ENCODE measurements around the gene KANSL1. TPM values are rescaled to one million over a fixed set of nuclear protein-coding genes. Genes with fewer than 3 reads are reported as not detected.
A peak's percentile ranks its signal among the peaks of the same experiment; 100 is the strongest.

KANSL1 gene
- polyA plus RNA-seq, 1 donor from 2014 or later = 65.0 TPM

DNA sequence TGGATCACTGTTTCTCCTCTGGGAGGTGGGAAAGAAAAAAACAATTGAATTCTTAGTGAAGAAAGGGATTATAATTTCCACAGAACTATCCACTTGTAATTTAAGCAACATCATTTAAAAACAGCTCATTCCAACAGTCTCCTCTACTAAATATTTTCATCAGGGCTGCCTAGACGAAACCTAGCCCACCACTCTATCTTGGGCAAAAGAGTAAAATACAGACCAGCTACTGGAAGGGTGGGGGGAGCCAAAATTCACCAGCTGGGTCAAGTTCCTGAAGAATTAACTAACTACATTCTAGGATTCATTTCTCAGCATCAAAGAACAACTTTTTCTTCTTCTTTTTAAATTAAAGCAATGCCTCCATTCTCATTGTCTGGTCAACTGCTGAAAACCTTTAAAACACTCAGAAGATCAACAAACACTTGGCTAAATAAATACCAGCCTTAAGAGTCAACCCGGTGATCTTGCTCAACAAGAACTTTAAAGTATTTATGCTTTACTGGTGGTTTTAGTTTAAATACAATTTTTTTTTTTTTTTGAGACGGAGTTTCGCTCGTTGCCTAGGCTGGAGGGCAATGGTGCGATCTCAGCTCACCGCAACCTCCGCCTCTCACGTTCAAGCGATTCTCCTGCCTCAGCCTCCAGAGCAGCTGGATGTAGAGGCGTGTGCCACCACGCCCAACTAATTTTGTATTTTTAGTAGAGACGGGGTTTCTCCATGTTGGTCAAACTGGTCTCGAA, 25.2 kb downstream of the KANSL1 start:
- Histone ChIP-seq H3K4me2 (ENCODE audit: low read length) (peak overlapping the region; percentile 1), H3K36me3 (ENCODE audit: insufficient read depth, low read length) (peaks cover 16% of the 10 kb centered on the region), H3K9ac (ENCODE audit: low read length) (no peak overlapping the region), H3K4me3 (ENCODE audit: low read length) (no peak overlapping the region), H3K79me2 (replicated peaks; ENCODE audit: insufficient read depth, low read length) (peaks cover 99% of the 10 kb centered on the region), H3K9me2 (ENCODE audit: insufficient read depth, low read length) (no peaks in the 10 kb centered on the region), H3K27me3 (ENCODE audit: insufficient read depth, low read depth, low read length) (no peaks in the 10 kb centered on the region), H3K9me3 (ENCODE audit: low read length) (no peaks in the 10 kb centered on the region), H3K27ac (ENCODE audit: low read length) (no peak overlapping the region), H4K20me1 (ENCODE audit: insufficient read depth) (peaks cover 86% of the 10 kb centered on the region), H3F3A (ENCODE audit: insufficient read depth, low read length, poor library complexity, severe bottlenecking) (no peaks in the 10 kb centered on the region), H2AFZ (ENCODE audit: low read depth, low read length) (no peak overlapping the region)
- TF ChIP-seq POLR2AphosphoS5 (IDR thresholded peaks at IDR 0.05) = no peak
- TF ChIP-seq, protein P1, sequence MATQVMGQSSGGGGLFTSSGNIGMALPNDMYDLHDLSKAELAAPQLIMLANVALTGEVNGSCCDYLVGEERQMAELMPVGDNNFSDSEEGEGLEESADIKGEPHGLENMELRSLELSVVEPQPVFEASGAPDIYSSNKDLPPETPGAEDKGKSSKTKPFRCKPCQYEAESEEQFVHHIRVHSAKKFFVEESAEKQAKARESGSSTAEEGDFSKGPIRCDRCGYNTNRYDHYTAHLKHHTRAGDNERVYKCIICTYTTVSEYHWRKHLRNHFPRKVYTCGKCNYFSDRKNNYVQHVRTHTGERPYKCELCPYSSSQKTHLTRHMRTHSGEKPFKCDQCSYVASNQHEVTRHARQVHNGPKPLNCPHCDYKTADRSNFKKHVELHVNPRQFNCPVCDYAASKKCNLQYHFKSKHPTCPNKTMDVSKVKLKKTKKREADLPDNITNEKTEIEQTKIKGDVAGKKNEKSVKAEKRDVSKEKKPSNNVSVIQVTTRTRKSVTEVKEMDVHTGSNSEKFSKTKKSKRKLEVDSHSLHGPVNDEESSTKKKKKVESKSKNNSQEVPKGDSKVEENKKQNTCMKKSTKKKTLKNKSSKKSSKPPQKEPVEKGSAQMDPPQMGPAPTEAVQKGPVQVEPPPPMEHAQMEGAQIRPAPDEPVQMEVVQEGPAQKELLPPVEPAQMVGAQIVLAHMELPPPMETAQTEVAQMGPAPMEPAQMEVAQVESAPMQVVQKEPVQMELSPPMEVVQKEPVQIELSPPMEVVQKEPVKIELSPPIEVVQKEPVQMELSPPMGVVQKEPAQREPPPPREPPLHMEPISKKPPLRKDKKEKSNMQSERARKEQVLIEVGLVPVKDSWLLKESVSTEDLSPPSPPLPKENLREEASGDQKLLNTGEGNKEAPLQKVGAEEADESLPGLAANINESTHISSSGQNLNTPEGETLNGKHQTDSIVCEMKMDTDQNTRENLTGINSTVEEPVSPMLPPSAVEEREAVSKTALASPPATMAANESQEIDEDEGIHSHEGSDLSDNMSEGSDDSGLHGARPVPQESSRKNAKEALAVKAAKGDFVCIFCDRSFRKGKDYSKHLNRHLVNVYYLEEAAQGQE (IDR thresholded peaks at IDR 0.05; ENCODE audit: borderline replicate concordance) = no peak
- no peak for TF ChIP-seq EP300 (conservative IDR thresholded peaks at IDR 0.05; ENCODE audit: poor library complexity, severe bottlenecking)
- no peak for TF ChIP-seq RAD21 (conservative IDR thresholded peaks at IDR 0.05)
- no peak for TF ChIP-seq MXI1 (conservative IDR thresholded peaks at IDR 0.05; ENCODE audit: poor library complexity, severe bottlenecking)

DNA sequence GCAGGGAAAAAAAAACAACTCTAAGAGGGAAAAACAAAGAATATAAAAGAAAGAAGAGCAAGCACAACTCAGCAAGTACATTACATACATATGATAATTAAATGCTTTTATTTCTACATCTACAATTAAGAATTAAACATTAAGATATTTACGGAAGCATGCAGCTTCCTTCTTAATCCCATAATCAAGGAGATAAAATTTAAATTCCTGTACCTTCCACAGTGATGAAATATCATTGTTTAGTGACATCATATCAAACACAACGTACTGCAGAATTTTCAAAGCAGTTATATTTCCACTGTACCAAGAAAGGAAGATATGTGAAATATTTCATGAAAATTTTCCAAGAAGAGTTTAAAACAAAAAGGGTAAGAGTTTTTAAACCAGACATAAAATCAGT, 26.0 kb downstream of the KANSL1 start:
- no peak overlapping the region for H2AFZ ChIP-seq (ENCODE audit: low read depth, low read length)
- H3K27ac ChIP-seq (ENCODE audit: low read length) = no peak overlapping the region
- no peaks in the 10 kb centered on the region for H3K27me3 ChIP-seq (ENCODE audit: insufficient read depth, low read depth, low read length)
- H3K79me2 ChIP-seq (replicated peaks; ENCODE audit: insufficient read depth, low read length) = peaks cover 99% of the 10 kb centered on the region
- no peaks in the 10 kb centered on the region for H3F3A ChIP-seq (ENCODE audit: insufficient read depth, low read length, poor library complexity, severe bottlenecking)
- no peak overlapping the region for H3K4me3 ChIP-seq (ENCODE audit: low read length)
- H4K20me1 ChIP-seq (ENCODE audit: insufficient read depth) = peaks cover 86% of the 10 kb centered on the region
- H3K9me2 ChIP-seq (ENCODE audit: insufficient read depth, low read length) = no peaks in the 10 kb centered on the region
- TF ChIP-seq, protein P1 (IDR thresholded peaks at IDR 0.05; ENCODE audit: borderline replicate concordance) = no peak
- TF ChIP-seq EZH2 (IDR thresholded peaks at IDR 0.05; ENCODE audit: borderline replicate concordance, insufficient read depth, low read length, poor library complexity, severe bottlenecking) (no peak), POLR2AphosphoS5 (IDR thresholded peaks at IDR 0.05) (no peak), TAF1 (IDR thresholded peaks at IDR 0.05; ENCODE audit: low read depth) (no peak), EP300 (conservative IDR thresholded peaks at IDR 0.05; ENCODE audit: poor library complexity, severe bottlenecking) (no peak), RAD21 (conservative IDR thresholded peaks at IDR 0.05) (no peak), SMC3 (conservative IDR thresholded peaks at IDR 0.05; ENCODE audit: poor library complexity) (no peak), MXI1 (conservative IDR thresholded peaks at IDR 0.05; ENCODE audit: poor library complexity, severe bottlenecking) (no peak)
- TF ChIP-seq, protein P2, sequence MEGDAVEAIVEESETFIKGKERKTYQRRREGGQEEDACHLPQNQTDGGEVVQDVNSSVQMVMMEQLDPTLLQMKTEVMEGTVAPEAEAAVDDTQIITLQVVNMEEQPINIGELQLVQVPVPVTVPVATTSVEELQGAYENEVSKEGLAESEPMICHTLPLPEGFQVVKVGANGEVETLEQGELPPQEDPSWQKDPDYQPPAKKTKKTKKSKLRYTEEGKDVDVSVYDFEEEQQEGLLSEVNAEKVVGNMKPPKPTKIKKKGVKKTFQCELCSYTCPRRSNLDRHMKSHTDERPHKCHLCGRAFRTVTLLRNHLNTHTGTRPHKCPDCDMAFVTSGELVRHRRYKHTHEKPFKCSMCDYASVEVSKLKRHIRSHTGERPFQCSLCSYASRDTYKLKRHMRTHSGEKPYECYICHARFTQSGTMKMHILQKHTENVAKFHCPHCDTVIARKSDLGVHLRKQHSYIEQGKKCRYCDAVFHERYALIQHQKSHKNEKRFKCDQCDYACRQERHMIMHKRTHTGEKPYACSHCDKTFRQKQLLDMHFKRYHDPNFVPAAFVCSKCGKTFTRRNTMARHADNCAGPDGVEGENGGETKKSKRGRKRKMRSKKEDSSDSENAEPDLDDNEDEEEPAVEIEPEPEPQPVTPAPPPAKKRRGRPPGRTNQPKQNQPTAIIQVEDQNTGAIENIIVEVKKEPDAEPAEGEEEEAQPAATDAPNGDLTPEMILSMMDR (IDR thresholded peaks at IDR 0.05; ENCODE audit: poor library complexity, severe bottlenecking) = no peak
- H3K9ac ChIP-seq (ENCODE audit: low read length) = no peak overlapping the region
- peak overlapping the region; percentile 1 for H3K4me2 ChIP-seq (ENCODE audit: low read length)
- H3K36me3 ChIP-seq (ENCODE audit: insufficient read depth, low read length) = peaks cover 16% of the 10 kb centered on the region
- no peaks in the 10 kb centered on the region for H3K9me3 ChIP-seq (ENCODE audit: low read length)
